ENCODE results near the gene MED19. TPM values are rescaled to one million over a fixed set of nuclear protein-coding genes. Genes with fewer than 3 reads are reported as not detected.

Gene MED19
- total and polyA plus RNA-seq, 11 donors = 6.0 to 19.8 (median 6.9) TPM

DNA sequence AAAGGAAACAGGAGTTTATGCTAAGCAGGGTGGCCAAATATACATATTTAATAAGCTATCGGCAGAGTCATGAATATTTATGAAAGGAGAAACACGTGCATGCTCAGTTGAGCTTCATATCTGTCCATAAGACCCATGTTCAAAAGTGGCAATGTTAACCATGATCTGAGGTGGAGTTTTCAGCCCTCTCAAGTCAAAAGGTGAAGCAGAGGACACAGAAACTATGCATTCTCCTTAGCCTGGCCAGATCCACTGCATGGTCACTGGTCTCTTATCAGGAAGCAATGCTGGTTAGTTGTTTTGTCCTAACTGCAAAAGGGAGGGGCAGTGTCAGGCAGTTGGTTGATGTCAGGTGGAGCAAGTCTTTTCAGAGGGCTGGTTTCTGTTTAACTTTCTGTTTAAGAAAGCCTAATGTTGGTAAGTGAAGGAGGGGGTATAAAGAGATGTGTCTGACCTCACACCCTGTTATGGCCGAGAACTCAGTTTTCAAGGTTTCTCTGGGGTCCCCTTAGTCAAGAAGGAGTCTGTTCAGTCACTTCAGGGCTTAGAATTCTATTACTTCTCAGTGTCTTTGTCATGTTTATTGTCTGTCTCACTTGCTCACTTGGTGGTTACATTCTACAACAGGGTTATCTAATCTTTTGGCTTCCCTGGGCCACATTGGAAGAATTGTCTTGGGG, 23.7 kb upstream of the MED19 start:
- peak; percentile 22 to 66 (median 64) for ATAC-seq
- WGBS, 4 donors = 48 to 58% (median 52%) methylated on average over 3 of the region's 3 CpGs

DNA sequence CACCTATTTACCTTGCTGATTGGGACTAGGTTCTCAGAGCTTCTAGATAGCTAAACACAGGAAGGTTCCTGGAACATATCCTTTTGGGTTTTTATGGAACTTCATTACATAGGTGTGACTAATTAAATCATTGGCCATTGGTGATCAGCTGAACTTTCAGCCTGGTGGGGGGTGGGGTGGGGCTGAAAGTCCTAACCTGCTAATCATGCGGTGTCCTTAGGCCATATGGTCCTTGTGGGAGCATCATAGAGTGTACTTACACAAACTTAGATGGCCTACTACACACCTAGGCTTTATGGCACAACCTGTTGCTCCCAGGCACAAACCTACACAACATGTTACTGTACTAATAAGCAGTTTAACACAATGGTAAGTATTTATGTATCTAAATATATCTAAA, 20.6 kb upstream of the MED19 start:
- TF ChIP-seq POLR2A (IDR thresholded peaks at IDR 0.05) = no peak
- TF ChIP-seq CTCF (IDR thresholded peaks at IDR 0.05) = no peak
- Histone ChIP-seq H3K4me1 (peaks cover 0 to 19% (median 8%) of the 10 kb centered on the region in 12 donors), H3K4me3 (no peak overlapping the region), H3K27ac (no peak overlapping the region), H3K9me3 (no peaks in the 10 kb centered on the region), H3K36me3 (peaks cover 0 to 29% (median 15%) of the 10 kb centered on the region in 9 donors), H3K27me3 (no peaks in the 10 kb centered on the region)
- no peak for ATAC-seq
- intact Hi-C loops (cut with DNase I) = no loop called here
- 98 to 100% (median 100%) methylated on average over 1 of the region's 1 CpG for WGBS, 4 donors
- no peak for DNase-seq

More for the DNA sequence above, 23.7 kb upstream of the MED19 start:
- Histone ChIP-seq H3K36me3 (peaks cover 0 to 55% (median 44%) of the 10 kb centered on the region in 9 donors), H3K4me3 (no peak overlapping the region), H3K9me3 (no peaks in the 10 kb centered on the region), H3K27ac (peak overlapping the region in 11 of 12 donors; percentile 0 to 87 (median 48)), H3K4me1 (peaks cover 0 to 22% (median 8%) of the 10 kb centered on the region in 12 donors), H3K27me3 (no peaks in the 10 kb centered on the region)
- DNase-seq = no peak
- intact Hi-C loops (cut with DNase I) = no loop called here
- TF ChIP-seq CTCF (IDR thresholded peaks at IDR 0.05) (no peak), POLR2A (IDR thresholded peaks at IDR 0.05) (no peak)

DNA sequence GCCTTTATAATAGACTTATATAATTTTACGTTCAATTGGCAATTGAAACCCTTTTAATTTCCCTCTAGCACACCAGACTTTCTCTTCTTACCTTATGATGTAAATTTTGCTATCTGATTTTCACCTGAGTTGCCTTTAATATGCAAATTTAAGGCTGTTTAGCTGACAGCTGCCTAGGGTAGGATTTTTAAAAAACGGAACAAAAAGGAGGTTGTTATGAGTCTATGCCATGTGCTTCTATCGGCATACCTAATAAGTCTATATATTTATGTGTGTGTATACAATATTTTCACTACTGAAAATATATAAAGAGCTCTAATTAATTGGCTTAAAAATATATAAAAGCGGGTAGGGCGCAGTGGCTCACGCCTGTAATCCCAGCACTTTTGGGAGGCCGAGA, 17.5 kb upstream of the MED19 start:
- H3K36me3 ChIP-seq = peaks cover 0 to 24% (median 1%) of the 10 kb centered on the region in 9 donors

More for the DNA sequence above, 17.5 kb upstream of the MED19 start:
- H3K27me3 ChIP-seq = no peaks in the 10 kb centered on the region
- peaks cover 0 to 10% (median 2%) of the 10 kb centered on the region in 12 donors for H3K4me1 ChIP-seq
- intact Hi-C loops (cut with DNase I) = no loop called here
- WGBS, 4 donors = 93 to 95% (median 94%) methylated on average over 7 of the region's 7 CpGs
- no peaks in the 10 kb centered on the region for H3K9me3 ChIP-seq
- TF ChIP-seq CTCF (IDR thresholded peaks at IDR 0.05) = no peak
- no peak for TF ChIP-seq POLR2A (IDR thresholded peaks at IDR 0.05)
- ATAC-seq = no peak
- no peak overlapping the region for H3K27ac ChIP-seq
- H3K4me3 ChIP-seq = no peak overlapping the region
- DNase-seq = no peak

Data from heart left ventricle (tissue), 16 donors.